GM18505 (cell line): ENCODE measurements around the gene FANCE.
"Not testable (repeated sequence)": the region's sequence is repeated elsewhere in the genome, so short reads cannot be mapped to it uniquely, and the experiment has no call there.

Experiments
- ATAC-seq: cut with Tn5 transposase; IDR thresholded peaks from one replicate; pipeline ENCODE4 v1.9.1; 2021; ENCODE audit not compliant: unreplicated experiment
- POLR2A ChIP-seq: IDR thresholded peaks from 4 replicates; pipeline ENCODE4 v1.6.1; 2011; ENCODE audit warnings: borderline replicate concordance; ENCODE audit not compliant: insufficient read depth, insufficient read length; ENCODE audit errors: extremely low read depth

The FANCE gene

GRCh38 chr6:35425284-35425683, 26.9 kb upstream of the FANCE start:
- no peak for TF ChIP-seq POLR2A
- no peak for ATAC-seq

GRCh38 chr6:35426074-35426473, 26.1 kb upstream of the FANCE start:
- no peak for TF ChIP-seq POLR2A
- no peak for ATAC-seq

DNA sequence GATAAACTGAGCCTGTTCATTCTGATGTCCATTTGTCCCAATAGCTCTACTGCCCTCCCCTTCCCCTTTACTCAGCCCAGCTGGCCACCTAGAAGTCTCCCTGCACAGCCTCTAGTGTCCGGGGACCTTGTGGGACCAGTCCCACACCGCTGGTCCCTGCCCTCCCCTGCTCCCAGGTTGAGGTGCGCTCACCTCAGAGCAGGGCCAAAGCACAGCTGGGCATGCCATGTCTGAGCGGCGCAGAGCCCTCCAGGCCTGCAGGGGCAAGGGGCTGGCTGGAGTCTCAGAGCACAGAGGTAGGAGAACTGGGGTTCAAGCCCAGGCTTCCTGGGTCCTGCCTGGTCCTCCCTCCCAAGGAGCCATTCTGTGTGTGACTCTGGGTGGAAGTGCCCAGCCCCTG, 24.7 kb upstream of the FANCE start:
- no peak for ATAC-seq
- no peak for TF ChIP-seq POLR2A

DNA sequence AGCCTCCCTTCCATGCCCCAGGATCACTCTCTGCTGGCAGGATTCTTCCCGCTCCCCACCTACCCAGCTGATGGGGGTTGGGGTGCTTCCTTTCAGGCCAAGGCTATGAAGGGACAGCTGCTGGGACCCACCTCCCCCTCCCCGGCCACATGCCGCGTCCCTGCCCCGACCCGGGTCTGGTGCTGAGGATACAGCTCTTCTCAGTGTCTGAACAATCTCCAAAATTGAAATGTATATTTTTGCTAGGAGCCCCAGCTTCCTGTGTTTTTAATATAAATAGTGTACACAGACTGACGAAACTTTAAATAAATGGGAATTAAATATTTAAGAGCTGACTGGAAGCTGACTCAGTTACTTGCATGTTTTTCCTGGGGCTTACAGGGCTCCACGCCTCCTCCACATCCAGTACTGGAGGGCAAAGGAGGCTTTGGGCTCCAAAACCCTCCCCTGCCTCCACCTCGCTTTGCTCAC, 24.3 kb upstream of the FANCE start:
- no peak for TF ChIP-seq POLR2A
- ATAC-seq: no peak

GRCh38 chr6:35428421-35429149, 23.6 kb upstream of the FANCE start:
- no peak for TF ChIP-seq POLR2A
- no peak for ATAC-seq

- no peak for TF ChIP-seq POLR2A
- no peak for ATAC-seq
These were observed 22.7 kb upstream of the FANCE start for GRCh38 chr6:35429463-35429862.

GRCh38 chr6:35432291-35432690, 19.8 kb upstream of the FANCE start:
- no peak for TF ChIP-seq POLR2A
- ATAC-seq: no peak

DNA sequence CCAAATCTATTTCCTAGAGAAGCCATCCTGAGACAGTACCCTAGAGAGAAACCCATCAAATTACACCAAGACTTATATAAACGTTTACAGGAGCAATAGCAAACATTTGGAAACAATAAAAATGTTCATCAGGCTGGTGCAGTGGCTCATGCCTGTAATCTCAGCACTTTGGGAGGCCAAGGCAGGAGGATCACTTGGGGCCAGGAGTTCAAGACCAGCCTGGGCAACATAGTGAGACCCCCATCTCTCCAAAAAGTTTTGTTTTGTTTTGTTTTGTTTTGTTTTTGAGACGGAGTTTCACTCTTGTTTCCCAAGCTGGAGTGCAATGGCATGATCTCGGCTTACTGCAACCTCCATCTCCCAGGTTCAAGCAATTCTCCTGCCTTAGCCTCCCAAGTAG, 19.4 kb upstream of the FANCE start:
- not testable (repeated sequence) for ATAC-seq

GRCh38 chr6:35435074-35435837, 16.9 kb upstream of the FANCE start:
- no peak for ATAC-seq
- no peak for TF ChIP-seq POLR2A

GRCh38 chr6:35436071-35436857, 15.9 kb upstream of the FANCE start:
- ATAC-seq: no peak
- TF ChIP-seq POLR2A: no peak

GRCh38 chr6:35438378-35439065, 13.6 kb upstream of the FANCE start:
- not testable (repeated sequence) for ATAC-seq

GRCh38 chr6:35439308-35439707, 12.8 kb upstream of the FANCE start:
- ATAC-seq: no peak
- TF ChIP-seq POLR2A: no peak

DNA sequence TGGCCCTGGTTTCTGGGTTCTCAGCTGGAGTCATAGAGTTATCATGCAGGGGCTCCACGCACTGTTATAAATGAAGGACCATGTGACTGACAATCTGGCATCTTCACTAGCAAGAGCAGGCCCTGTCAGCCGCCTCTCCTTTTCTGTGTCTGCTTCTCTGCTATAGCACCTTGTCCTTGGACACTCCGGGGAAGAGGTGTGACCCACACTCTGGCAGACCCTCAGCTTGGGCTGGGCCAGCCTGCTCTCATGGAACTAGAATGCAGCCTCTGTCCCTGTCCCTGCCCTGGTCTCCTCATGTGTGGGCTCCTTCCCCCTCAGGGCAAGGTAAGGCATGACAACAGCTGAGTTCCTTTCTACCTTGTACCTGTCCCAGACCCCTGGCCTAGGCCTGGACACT, 10.9 kb upstream of the FANCE start:
- no peak for ATAC-seq
- no peak for TF ChIP-seq POLR2A

- ATAC-seq: no peak
- TF ChIP-seq POLR2A: no peak
These were observed 10.5 kb upstream of the FANCE start for GRCh38 chr6:35441642-35442041.

GRCh38 chr6:35442693-35443092, 9.4 kb upstream of the FANCE start:
- no peak for ATAC-seq
- no peak for TF ChIP-seq POLR2A
